HL-60 (cell line): ENCODE results near the gene AQP7.

Experiments
- CTCF ChIP-seq: IDR thresholded peaks from one replicate; pipeline ENCODE4 v1.5.1; 2011; ENCODE audit warnings: low read length, control low read depth, inconsistent platforms; ENCODE audit not compliant: insufficient read depth
- SPI1 ChIP-seq: IDR thresholded peaks from 2 replicates; pipeline ENCODE4 v1.6.1; 2012; ENCODE audit warnings: low read depth, mild to moderate bottlenecking, borderline replicate concordance

- TF ChIP-seq CTCF (no peak), SPI1 (no peak)
These were observed 25.2 kb downstream of the AQP7 start for GRCh38 chr9:33377089-33377715.
